GM18868 (cell line): Measurements from ENCODE around the gene CLIC5.

Experiments used
- ATAC-seq: cut with Tn5 transposase; IDR thresholded peaks from one replicate; pipeline ENCODE4 v1.9.1; 2021; ENCODE audit warnings: mild to moderate bottlenecking, moderate library complexity; ENCODE audit not compliant: unreplicated experiment

CLIC5 gene

DNA sequence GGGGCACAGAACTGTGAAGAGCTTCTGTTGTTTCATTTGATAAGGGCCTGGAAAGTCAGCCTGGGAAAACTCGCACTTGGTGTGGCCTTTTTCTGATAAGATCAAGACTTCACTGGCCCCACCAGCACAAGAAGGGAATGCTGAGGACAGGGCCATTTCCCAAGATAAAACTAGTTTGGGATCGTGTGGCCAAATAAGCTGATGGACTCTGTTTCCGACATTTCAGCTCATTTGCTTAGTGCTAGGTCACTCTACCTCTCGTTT is 116.0 kb downstream of the CLIC5 start:
- no peak for ATAC-seq

DNA sequence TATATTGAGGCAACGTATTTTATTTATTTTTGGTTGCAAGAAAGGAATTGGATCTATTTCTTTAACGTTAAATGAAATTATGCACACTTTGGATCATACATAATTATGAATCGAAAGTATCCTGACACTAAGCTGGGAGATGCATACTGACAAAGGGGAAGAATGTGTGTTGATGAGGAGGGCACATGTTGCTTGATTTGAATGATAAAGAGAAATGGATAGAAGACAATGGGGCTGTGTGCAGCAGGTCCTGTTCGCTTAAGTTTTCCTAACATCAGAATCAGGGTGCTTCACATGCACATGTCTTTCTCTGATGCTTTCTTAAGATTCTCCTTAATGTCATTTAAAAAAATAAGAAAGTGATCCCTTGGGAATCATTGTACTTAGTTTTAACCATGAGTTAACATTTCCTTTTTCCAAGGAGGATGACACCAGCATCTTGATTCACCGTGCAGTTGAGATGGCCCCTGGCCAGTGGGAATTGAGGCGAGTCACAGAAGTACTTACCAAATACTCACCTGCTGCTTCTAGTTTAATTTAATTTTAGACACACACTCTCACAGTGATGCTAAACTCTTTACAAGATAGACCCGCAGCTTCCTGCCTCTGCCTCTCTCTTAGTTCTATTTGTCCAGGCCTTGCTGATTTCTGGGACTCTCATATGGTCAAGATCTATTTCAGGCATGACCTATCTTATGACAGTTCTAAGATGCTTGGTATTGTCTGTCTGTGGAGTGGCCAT is 116.5 kb downstream of the CLIC5 start:
- no peak for ATAC-seq

DNA sequence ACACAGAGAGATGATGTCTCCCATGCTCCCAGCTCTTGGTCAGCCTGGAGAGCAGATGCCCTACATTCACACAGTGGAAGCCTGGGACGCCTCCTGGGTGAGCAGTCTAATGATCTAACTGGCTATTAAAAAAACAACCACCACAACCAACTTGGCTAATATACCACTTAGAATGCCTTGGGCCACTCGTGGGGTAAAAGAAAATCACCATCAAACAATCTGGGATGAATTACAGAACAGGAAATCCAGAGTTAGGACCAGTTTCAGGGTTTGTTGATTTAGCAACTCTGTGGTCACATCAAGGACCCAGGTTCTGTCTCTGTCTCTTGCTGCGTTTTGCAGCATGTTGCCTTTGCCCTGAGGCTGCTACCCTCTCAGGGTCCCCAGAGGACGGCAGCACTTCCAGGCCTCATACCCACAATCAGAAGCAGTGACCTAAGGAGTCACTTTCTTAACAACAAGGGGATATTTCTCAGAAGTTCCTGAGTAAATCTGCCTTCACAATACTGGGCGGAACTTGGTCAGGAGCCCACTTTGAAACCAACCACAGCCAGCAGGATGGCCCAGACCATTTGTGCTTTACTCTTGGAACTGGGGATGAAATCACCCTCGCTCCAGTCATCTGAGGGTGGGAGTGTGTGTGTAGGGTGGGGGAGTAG is 118.7 kb downstream of the CLIC5 start:
- ATAC-seq, result no peak

DNA sequence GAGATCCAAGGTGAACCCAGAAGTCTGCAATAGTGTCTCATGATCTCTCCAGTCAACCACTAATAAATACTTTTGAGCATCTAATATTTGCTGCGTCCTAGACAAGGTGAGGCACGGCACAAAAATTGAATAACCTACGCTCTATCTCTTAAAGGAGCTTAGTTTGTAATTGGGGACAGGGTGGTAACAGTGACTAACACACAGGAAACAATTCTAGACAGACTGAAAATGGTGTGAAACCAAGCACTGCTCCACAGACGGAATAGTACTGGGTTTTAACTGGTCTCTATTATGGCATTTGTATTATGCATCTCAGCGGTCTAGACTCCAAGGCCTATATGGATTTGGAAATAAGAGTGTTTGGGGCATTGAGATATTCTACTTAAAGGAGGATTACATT is 120.1 kb downstream of the CLIC5 start:
- no peak for ATAC-seq

DNA sequence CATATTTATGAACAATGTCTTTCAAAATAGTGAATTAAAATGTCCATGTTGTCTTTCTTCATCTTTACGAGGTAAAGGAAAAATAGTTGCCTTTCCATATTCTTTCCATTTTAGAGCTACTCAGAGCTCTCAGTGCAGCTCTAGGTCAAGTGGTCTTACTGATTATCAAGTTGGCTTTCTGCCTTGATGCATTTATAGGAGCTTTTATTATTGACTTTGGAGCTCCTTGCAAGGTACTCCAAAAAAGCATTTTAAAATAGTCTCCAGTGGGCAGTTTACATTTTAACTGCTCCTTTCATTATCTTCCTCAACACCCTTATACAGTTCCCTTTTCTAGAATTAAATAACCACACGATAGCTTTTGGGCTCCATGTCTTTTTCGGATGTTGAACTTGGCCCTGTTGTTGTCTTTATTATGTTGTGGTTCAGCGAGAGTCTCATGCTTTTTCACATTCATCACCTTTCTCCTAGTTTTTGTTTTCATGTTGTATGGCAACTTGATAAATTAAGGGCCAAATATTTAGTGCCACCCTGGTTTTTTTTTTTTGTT is 122.9 kb downstream of the CLIC5 start:
- no peak for ATAC-seq

DNA sequence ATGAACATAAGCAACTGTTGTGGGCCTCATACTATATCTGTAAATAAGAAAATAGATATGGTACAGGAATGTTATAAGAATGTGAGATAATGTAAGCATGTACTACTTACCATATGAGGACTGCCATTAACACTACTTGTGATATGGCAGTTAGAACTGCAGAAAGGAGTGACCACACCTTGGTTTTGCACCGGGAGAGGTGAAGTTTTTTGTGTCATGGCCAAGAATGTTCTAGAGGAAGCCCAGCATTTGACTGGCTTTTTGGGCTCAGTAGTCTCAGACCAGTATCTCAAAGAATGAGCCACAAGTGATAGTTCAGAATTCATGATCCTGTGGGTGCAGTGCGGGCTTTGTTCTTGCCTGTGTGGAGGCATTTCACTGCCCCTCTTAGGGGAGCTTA is 123.5 kb downstream of the CLIC5 start:
- ATAC-seq, result no peak

DNA sequence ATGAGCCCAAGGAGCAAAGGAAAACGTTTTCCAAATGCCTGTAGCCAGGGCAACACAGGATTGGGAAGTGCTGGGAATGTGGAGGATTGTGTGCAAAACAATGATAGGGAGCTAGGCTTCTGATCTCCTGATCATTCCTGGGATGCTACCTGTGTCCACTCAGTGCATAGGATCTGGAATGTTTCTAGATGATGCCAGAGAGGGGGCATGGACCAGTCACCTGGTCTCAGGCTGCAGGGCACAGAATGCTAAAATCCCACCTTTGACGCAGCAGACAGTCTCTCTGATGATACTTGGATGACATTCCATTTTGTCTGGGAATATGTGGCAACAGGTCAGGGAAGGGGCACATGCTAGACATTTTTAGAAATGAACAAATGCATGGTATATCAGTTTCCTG is 128.9 kb downstream of the CLIC5 start:
- ATAC-seq, result no peak

DNA sequence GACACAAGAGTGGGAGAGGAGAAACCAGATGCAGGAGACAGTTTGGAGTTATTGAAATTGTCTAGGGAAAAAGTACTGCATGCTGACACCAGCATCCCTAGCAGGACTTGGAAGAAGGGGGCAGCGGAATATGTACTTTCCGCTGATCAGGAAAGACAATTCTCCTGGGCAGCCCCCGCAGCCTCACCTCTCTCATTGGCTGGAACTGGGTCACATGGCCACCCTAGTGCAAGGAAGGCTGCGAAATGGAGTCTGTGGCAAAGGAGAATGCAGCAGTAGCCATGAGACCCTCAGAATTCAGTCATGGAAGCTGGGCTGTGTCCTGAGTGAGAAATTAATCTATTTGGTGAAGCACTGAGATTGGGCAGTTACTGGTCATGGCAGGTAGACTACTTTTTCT is 131.3 kb downstream of the CLIC5 start:
- ATAC-seq, result no peak

DNA sequence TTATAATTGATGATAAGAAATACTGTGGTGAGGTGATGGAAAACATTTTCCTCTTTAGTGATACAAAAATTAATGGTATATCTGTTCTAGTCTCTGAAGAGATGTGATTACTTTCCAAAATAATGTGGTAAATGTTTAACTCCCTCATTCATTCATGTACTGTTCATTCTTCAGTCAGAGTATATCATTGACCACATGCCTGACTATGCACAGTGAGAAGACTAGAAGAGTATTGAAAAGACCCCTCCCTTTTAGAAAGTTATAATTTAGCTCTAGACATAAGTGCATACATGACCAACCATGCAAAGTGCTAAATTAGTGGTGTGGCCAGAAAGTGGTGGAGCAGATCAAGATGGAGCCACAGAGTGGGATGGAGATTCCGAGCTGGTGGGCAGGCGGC is 133.0 kb downstream of the CLIC5 start:
- no peak for ATAC-seq

DNA sequence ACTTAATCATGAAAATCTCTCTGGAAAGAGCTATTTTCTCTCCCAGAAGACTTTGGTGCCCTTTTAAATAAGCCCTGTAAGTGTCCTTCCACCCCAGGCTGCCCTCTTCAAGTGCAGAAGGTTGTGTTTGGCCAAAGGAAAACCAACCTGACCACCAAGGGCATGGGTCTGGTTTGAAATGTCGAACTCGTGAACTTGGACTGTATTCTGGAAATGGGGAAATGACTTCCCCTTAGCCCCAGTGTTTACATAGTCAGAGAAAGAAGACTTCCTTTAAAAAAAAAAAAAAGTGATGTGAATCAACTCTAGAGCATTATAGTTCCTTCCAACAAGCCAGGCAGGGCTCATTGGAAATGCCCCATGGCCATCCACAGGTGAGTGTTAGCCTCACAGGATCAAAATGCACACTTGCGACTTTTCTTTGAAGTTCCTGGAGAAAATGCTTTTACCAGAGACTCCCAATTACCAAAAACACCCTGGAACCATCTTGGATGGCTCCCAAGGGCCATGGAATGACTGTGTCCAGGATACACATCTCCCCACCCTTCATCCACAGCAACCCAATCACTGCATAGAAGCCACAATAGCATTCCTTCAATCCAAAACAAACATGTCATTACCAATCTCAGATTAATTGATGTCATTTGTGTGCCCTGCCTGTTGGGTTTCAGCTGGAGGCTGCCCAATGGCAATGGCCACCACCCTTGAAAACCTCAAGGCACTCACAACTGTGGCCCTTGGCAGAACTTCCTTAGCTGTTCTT is 133.8 kb downstream of the CLIC5 start:
- ATAC-seq, result no peak

DNA sequence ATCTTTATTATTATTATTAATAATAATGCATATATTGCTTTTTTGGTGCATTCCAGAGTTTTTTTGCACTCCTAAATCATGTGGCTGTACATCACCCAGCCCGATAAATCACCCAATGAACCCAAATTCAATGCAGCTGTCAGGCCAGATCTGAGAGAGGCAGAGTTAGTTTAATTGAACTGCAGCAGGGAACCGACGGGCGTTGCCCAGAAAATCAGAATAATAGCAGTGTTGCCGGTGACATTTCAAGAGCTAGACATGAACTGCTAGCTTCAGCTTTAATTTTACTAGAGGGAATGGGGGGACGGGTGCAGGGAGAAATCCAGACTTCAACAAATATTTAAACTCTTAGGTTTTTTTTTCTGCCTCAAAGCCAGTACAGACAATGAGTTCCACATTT is 135.0 kb downstream of the CLIC5 start:
- ATAC-seq, result no peak

DNA sequence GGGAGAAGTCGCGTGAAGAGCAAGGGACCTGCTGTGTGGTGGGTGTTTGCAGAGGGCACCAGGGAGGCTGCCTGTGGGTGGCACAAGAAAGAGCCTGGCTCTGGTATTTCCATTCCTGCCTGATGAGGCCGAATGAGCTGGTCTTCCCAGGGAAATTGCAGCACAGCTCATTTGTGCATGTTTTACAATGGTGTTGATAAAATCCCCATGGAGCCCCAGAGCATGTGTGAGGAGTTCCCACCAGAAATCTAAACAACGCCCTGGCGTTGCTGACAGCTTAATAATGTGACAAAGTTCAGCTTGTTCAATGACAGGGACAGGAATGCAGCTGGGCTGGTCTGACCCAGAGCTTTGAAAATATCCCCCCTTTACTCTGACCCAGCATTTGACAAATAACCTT is 135.5 kb downstream of the CLIC5 start:
- no peak for ATAC-seq

DNA sequence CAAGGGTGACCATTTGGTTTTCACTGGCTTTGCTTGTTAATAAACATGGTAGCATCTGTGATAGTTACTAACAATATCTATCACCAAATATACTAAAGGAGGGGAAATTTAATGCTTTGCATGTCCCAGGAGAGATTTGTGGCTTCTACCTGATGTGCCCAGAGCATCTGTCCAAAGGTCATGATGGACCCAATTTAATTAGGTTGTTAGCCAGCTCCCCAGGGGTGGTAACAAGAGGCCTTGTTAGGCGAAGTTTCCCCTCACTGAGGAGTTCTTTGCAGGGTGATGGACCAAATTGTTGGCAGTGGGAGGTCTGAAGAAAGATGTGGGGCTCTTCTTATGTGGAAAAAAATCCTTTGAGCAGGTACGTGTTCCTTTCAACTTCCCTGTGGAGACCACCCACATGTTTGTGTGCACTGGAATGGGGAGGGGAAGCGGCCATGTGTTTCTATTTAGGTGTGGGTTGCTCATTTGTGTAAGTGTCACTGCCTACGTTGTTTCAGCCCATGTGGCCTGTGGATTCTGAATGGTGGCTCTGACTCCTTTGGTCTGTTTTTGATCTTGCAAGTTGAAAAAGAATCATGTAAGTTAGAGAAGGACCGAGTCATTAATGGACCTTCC is 137.6 kb downstream of the CLIC5 start:
- ATAC-seq, result no peak

DNA sequence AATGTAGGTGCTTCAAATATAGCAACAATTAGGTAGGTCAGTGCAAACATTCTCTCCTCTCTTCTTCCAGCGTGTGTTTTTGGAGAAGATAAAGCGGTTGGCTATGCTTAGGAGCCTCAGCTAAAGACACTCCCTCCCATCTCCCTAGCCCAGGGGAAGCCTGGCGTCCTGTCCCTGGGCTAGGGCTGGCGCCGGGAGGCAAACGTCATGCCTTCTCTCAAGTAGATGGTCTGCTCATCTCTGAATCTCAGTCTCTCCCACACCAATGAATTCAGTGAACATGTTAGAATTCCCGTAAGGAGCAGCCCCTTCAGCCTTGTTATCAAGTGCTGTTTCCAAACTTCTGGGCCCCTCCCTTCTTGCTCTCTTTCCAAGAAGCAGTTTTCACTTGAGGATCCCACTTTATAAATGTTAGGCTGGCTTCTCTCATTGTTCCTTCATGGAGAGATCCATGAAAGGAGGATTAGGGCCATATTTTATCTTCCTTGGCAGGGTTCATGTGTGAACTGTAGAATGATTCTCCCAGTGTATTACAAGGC is 142.8 kb downstream of the CLIC5 start:
- ATAC-seq, result no peak

DNA sequence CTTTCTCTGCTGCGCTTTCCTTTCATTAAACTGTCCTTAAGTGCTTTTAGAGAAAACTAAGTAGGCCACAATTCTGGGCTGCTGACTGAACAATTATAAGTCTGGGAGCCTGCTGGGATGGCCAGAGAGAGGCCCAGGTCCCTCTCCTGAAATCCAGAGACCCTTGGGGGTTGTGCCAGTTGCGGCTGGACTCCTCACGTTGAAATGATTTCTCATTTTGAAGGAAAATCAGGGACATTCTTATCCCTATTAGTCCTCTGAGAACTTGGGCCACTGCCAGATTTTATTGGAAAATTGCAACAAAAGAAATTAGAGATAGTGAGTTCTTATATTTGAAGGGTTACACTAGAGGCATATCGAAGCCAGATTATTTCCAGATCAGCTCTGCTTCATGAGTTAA is 145.1 kb downstream of the CLIC5 start:
- ATAC-seq, result no peak

DNA sequence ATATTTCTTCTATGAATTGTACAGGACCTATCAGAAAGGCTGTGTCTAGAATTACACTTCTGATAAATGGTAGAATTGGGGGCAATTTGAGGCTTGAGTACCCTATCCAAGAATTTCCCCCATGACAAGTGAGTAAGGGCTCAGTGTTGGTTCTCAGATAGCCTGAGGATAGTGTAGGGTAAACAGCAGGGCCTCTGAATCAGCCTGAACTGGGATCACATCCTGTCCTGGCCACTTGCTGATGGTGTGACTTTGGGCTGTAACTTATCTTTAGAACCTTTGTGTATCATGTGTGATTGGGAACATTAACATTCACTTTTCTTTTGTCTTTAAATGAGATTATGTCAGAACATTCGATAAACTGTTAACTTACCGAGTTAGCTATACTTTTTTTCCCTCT is 151.0 kb downstream of the CLIC5 start:
- no peak for ATAC-seq

DNA sequence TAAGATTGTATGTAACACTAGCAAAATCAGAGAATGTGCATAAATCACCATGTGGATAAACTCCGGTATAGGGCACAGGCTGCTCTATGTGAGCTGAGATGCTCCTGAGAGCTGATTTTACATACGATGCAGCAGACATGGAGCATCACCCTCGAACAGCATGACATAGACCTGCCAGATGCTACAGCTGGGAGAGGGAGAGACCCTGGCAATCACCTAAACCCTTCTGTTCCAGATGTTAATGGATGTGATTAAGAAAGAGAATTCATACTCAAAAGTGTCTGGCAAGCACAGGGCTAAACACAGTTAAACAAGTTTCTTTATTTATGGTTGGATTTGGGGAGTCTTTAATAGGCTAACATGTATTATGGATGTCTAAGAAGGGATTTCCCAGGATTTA is 157.0 kb downstream of the CLIC5 start:
- ATAC-seq, result no peak

DNA sequence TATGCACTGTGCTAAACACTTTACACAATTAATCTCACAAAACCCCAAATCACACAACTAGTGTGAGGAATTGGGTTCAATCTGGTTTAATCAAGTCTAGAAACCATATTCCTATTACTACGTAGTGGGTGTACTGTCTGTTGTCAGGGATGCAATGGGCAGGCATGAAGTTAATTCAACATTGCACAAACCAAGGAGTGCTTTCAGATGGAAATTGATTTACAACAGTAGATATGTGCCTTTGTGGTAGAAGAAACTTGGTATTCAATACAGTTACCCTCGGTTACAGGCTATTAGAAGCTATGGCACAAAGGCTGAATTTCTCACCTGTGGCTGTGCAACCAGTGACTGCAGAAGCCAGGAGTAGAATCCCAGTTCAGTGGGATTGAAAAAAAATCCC is 157.8 kb downstream of the CLIC5 start:
- no peak for ATAC-seq

DNA sequence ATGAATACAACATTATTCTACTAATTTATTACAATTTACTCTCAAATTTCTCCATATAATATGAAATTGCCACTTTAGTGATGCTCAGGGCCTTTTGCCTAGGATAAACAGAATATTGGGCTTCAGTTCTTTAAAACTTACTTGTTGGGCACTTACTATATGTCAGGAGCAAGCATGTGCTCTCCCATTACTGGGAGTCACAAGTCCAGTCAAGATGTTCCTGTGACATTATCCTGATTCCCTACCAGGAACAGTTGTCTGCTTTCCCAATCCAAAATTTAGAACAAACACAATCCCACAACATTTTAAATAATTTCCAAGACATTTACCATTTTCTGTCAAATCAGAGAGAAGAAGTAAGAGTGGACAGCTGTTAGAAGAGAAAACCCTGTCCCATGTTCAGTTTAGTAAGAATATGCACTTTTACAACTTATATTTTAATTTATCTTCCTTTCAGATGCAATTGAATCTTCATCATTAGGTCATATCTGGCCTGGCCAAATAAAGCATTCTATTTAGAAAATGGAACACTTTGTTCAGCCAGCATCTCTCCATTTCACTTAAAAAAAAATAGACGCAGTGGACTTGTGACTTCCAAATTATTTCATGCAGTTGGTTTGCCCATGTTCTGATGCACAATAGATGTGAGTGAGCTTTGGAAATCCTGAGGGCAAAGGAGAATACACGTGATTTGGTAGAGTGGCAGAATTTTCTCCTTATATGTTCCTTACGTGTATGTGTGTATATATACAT is 159.8 kb downstream of the CLIC5 start:
- no peak for ATAC-seq

DNA sequence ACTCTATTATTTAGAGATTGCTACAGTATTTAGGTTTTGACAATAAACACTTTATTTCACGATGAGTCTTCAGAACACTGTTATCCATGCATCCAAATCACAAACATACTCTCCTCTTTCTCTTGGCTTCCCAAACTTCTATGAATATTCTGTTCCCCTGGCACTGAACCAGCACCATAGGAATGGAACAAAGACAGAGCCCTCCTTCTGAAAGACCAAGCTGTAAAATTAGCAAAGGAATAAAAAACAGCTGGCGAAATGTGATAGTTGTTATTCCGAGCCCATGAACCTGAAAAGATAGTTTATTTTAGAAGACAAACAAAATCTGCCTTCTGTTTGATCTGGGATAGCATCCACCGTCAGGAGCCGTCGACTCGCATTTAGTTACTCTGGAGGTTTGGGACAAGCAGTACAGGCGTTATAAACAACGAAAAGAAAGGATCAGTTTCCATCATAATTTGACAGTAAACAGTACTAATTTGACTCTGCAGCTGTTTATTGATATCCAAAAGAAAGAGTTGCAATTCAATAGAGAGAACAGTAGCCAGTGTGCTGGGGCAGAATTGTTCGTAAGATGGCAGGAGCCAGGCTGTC is 161.4 kb downstream of the CLIC5 start:
- ATAC-seq, result no peak
